GM10266 (cell line): ENCODE measurements around the gene PLPPR5.

Experiments used
- DNase-seq: peaks from one replicate; pipeline ENCODE4 v3.0.0; 2012; ENCODE audit errors: extremely low spot score
- TF ChIP-seq, protein P1 (sequence below): IDR thresholded peaks from 2 replicates; pipeline ENCODE4 v1.5.1; 2012; ENCODE audit warnings: mild to moderate bottlenecking, low read depth; ENCODE audit not compliant: control insufficient read depth, insufficient read depth; ENCODE audit errors: missing control alignments

Gene PLPPR5

DNA sequence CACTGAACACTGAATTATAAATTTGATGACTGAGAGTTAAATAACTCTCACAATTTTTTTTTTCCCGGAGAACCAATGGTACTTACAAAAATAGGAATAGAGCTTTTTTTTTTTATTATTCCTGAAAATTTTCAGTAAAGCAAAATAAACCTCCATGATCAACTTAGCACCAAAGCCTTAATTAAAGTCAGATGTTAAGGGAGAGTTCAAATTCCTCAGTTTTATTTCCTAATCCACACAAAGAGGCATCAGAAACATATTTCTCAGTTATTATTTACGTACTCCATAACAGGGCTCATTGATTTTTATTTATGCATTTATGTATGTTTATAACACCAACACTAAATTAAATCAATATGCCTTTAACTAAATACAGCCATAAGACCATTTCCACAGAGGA is 55.5 kb downstream of the PLPPR5 start:
- DNase-seq: no peak
- TF ChIP-seq, protein P1, sequence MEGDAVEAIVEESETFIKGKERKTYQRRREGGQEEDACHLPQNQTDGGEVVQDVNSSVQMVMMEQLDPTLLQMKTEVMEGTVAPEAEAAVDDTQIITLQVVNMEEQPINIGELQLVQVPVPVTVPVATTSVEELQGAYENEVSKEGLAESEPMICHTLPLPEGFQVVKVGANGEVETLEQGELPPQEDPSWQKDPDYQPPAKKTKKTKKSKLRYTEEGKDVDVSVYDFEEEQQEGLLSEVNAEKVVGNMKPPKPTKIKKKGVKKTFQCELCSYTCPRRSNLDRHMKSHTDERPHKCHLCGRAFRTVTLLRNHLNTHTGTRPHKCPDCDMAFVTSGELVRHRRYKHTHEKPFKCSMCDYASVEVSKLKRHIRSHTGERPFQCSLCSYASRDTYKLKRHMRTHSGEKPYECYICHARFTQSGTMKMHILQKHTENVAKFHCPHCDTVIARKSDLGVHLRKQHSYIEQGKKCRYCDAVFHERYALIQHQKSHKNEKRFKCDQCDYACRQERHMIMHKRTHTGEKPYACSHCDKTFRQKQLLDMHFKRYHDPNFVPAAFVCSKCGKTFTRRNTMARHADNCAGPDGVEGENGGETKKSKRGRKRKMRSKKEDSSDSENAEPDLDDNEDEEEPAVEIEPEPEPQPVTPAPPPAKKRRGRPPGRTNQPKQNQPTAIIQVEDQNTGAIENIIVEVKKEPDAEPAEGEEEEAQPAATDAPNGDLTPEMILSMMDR: no peak

DNA sequence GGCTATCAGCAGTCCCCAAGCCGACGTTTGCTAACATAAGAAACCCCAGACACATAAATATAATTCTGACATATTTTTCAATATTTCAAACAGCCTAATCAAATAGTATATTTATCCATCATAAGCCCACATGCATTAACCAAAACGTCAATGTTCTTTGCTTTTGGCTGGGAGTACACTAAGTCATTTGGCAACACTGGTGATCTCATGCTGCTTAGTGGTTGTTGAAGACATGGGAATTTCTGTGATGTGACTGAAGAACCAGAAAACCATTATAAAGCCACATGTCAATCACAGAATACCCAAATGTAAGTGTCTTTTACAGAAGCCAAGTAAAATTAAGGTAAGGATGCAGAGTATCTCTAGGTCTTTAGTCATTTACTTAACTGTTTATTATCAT is 57.6 kb downstream of the PLPPR5 start:
- TF ChIP-seq, protein P1: no peak
- DNase-seq: no peak

DNA sequence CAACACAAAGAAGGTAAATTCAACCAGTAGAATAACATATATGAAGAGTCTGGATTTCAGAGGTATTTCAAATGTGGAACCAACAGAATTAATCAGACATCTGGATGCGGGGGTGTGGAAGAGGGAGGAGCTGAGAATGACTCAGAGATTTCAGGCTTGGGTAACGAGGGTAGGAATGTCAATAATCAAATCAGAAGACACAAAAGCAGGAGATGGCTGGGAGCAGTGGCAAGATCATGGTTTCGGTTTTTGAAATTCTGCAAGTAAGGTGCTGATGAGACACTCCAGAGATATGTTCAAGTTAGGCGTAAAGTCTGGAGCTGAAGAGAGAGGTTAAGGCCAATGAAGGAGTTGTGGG is 64.0 kb downstream of the PLPPR5 start:
- DNase-seq: no peak
- TF ChIP-seq, protein P1: no peak

DNA sequence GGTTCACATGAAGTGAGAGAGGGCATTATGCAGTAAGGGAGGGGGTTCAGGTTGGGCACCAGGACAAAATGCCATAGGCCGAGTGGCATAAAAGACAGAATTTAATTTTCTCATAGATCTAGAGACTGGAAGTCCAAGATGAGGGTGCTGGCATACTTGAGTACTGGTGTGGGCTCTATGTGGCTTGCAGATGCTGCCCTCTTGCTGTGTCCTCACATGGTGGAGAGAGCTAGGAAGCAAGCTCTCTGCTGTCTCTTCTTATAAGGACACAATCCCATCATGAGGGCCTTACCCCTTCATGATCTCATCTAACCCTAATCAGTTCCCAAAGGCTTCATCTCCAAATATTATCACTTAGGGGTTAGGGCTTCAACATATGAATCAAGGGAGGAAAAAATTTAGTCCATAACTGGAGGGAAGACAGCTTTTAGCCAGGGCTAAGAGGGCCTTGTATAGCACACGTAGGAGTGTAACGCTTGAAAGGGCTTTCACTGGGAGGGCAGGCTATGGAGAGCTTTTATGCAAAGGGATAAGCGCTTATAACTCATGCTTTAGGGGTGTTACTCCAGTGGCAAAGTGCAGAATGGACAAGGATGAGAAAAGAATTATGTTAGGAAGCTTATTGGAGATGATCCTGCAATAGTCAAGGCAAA is 64.5 kb downstream of the PLPPR5 start:
- TF ChIP-seq, protein P1: peak; percentile 10
- no peak for DNase-seq

DNA sequence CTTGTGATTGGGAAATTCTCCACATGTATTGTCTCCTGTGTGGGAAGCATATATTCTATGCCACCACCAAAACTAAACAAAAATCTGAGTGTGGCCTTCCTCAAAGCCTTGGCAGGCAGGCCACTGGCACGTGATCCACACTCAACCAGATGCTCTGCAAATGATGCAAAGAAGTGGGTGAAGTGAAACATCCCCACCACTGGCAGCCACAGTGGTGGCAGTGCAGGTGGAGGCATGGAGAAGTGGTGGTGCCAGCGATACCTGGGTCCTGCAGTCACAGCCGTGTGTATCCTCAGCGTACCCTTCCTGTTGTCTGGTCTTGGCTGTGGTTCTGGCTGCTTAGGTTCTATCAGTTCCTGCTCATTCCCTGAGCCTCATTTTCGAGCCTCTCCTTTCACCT is 65.2 kb downstream of the PLPPR5 start:
- no peak for DNase-seq
- TF ChIP-seq, protein P1: no peak

- TF ChIP-seq, protein P1: no peak
- no peak for DNase-seq
Observed at GRCh38 chr1:98937347-98937746, 67.3 kb downstream of the PLPPR5 start.

DNA sequence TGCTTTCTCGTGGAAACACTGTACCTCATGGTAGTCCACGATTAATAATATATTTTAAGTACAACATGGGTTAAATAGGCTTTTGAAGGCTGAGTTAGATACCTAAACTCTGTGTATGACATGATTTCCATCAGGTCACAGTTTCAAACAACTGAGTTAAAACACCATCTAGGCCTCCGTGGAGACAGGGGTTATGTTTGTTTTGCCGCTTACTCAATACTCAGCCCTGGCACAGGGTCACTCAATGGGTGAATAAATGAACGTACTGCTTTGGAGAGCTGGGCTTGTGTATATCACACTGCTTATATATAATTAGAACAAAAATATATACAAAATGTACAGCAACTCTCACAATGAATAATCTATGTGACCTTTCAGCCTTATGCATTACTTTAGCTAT is 72.5 kb downstream of the PLPPR5 start:
- TF ChIP-seq, protein P1: no peak
- DNase-seq: no peak
